HCT116 (cell line): ENCODE results near the gene SPATC1L.

Source experiments
- CTCF ChIP-seq, 3 experiments: fragments of 200-600 bp in 1 of 3; sonication (generic) in 1 of 3; IDR thresholded peaks in 2 of 3; conservative IDR thresholded peaks in 1 of 3; 2 replicates each; pipeline ENCODE4 v1.5.1; 2012 to 2017; ENCODE audit warnings: low read depth in 2 of 3, low read length in 2 of 3, antibody characterized with exemption in 1 of 3, borderline replicate concordance in 1 of 3, control low read depth in 1 of 3, mild to moderate bottlenecking in 1 of 3, mixed read lengths in 1 of 3, mixed run types in 1 of 3, moderate library complexity in 1 of 3; ENCODE audit not compliant: insufficient read depth in 1 of 3
- MAX ChIP-seq: IDR thresholded peaks from 2 replicates; pipeline ENCODE4 v1.6.1; 2012
- RAD21 ChIP-seq: IDR thresholded peaks from 2 replicates; pipeline ENCODE4 v1.6.1; 2012; ENCODE audit warnings: low read depth, mild to moderate bottlenecking
- SP1 ChIP-seq: IDR thresholded peaks from 2 replicates; pipeline ENCODE4 v1.6.1; 2012; ENCODE audit warnings: low read depth
- TCF7L2 ChIP-seq: IDR thresholded peaks from 2 replicates; pipeline ENCODE4 v1.7.0; 2011; ENCODE audit warnings: borderline replicate concordance, inconsistent platforms; ENCODE audit not compliant: insufficient read depth, insufficient read length; ENCODE audit errors: extremely low read depth

- no peak for TF ChIP-seq CTCF (IDR thresholded peaks at IDR 0.05 in 2 of 3, conservative IDR thresholded peaks at IDR 0.05 in 1 of 3; ENCODE audit: borderline replicate concordance in 1 of 3, insufficient read depth in 1 of 3, low read depth in 2 of 3, low read length in 2 of 3)
- TF ChIP-seq RAD21 = no peak
- TF ChIP-seq MAX = no peak
- TF ChIP-seq TCF7L2 = no peak
- no peak for TF ChIP-seq SP1
Measured at GRCh38 chr21:46181953-46182547, 2.2 kb downstream of the SPATC1L start.
